SH-SY5Y (cell line): ENCODE results near the gene PSMG1.

Source experiments
- GATA2 ChIP-seq: IDR thresholded peaks from 2 replicates; pipeline ENCODE4 v1.6.1; 2011; ENCODE audit warnings: mild to moderate bottlenecking, low read depth, low read length
- GATA3 ChIP-seq: IDR thresholded peaks from 2 replicates; pipeline ENCODE4 v1.6.1; 2011; ENCODE audit warnings: low read depth, mild to moderate bottlenecking, low read length, moderate library complexity

DNA sequence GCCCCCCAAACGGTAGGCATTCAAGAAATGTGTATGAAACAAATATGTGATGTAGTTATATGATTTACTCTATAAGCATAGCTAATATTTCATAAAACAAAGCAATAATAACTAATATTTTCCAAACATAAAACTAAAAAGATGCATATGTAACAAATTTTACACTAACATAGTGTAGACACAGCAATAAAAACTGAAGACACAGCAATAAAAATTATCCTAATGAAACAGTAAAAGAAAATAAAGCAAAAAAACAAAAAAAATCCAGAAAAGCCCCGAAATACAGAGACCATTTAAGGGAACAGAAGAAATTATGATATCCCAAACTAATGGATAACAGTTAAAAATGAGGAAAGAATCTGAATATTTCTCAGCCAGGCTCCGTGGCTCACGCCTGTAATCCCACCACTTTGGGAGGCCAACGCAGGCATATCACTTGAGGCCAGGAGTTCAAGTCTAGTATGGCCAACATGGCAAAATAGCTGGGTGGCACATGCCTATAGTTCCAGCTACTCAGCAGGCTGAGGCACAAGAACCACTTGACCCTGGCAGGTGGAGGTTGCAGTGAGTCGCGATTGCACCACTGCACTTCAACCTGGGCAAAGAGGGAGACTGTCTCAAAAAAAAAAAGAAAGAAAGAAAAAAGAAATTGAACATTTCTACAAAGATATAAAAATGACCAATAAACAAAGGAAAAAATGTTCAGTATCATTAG is 38.2 kb upstream of the PSMG1 start:
- TF ChIP-seq GATA2 = no peak
- TF ChIP-seq GATA3 = no peak
